ENCODE measurements around the gene REG1A. TPM values are rescaled to one million over a fixed set of nuclear protein-coding genes. Genes with fewer than 3 reads are reported as not detected.

The REG1A gene
- total and polyA plus RNA-seq, 4 donors: 2.3 to 9.2 (median 4.7) TPM; not detected in 1

- no peaks in the 10 kb centered on the region for H3K9me3 ChIP-seq (ENCODE audit: control insufficient read depth in 4 of 4, insufficient read depth in 3 of 4, low read length in 3 of 4)
- no peak overlapping the region for H3K4me3 ChIP-seq
- no peaks in the 10 kb centered on the region for H3K4me1 ChIP-seq (ENCODE audit: control insufficient read depth in 5 of 5, insufficient read depth in 5 of 5, low read length in 5 of 5)
- no peak overlapping the region for H3K27ac ChIP-seq (ENCODE audit: low read depth in 1 of 2, low read length in 1 of 2)
- DNase-seq: no peak
- H3K36me3 ChIP-seq (ENCODE audit: control insufficient read depth in 4 of 4, insufficient read depth in 4 of 4, low read length in 4 of 4): no peaks in the 10 kb centered on the region
- H3K27me3 ChIP-seq (ENCODE audit: control insufficient read depth in 3 of 3, insufficient read depth in 3 of 3, low read length in 2 of 3): no peaks in the 10 kb centered on the region
- WGBS, 2 donors: 88 to 93% methylated on average over 2 of the region's 2 CpGs
- ATAC-seq (ENCODE audit: insufficient read depth, low FRiP score): no peak
- H3K9ac ChIP-seq (ENCODE audit: insufficient read depth in 1 of 2, low read length in 2 of 2): no peak overlapping the region
- TF ChIP-seq, protein P1, sequence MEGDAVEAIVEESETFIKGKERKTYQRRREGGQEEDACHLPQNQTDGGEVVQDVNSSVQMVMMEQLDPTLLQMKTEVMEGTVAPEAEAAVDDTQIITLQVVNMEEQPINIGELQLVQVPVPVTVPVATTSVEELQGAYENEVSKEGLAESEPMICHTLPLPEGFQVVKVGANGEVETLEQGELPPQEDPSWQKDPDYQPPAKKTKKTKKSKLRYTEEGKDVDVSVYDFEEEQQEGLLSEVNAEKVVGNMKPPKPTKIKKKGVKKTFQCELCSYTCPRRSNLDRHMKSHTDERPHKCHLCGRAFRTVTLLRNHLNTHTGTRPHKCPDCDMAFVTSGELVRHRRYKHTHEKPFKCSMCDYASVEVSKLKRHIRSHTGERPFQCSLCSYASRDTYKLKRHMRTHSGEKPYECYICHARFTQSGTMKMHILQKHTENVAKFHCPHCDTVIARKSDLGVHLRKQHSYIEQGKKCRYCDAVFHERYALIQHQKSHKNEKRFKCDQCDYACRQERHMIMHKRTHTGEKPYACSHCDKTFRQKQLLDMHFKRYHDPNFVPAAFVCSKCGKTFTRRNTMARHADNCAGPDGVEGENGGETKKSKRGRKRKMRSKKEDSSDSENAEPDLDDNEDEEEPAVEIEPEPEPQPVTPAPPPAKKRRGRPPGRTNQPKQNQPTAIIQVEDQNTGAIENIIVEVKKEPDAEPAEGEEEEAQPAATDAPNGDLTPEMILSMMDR (IDR thresholded peaks at IDR 0.05; ENCODE audit: control extremely low read depth, extremely low read depth): no peak
Measured at GRCh38 chr2:79171348-79171958, 51.2 kb downstream of the REG1A start.

Other genes with a start within 250 kb of the REG1A start
- under 1 TPM; 0.43 to 0.58 TPM for gene REG3G, start 94.8 kb upstream of the REG1A start, total RNA-seq
- gene REG3G, start 94.8 kb upstream of the REG1A start, polyA plus RNA-seq: under 1 TPM in 1 of 2 donors, not detected in 1; 0.13 TPM
- 1 to 10 TPM in 1 of 2 donors, not detected in 1; 4.0 TPM for gene REG1B, start 32.5 kb upstream of the REG1A start, total RNA-seq
- under 1 TPM; 0.56 to 0.75 TPM for gene REG1B, start 32.5 kb upstream of the REG1A start, polyA plus RNA-seq
- not detected for gene REG3A, start 39.3 kb downstream of the REG1A start, total RNA-seq
- gene REG3A, start 39.3 kb downstream of the REG1A start, polyA plus RNA-seq: under 1 TPM in 1 of 2 donors, not detected in 1; 0.96 TPM